GM19099 (cell line): Measurements from ENCODE around the gene CDK7.

Source experiments
- POLR2A ChIP-seq: IDR thresholded peaks from 3 replicates; pipeline ENCODE4 v1.6.1; 2011; ENCODE audit warnings: low read depth; ENCODE audit not compliant: insufficient read length; ENCODE audit errors: extremely low read depth

CDK7 gene

DNA sequence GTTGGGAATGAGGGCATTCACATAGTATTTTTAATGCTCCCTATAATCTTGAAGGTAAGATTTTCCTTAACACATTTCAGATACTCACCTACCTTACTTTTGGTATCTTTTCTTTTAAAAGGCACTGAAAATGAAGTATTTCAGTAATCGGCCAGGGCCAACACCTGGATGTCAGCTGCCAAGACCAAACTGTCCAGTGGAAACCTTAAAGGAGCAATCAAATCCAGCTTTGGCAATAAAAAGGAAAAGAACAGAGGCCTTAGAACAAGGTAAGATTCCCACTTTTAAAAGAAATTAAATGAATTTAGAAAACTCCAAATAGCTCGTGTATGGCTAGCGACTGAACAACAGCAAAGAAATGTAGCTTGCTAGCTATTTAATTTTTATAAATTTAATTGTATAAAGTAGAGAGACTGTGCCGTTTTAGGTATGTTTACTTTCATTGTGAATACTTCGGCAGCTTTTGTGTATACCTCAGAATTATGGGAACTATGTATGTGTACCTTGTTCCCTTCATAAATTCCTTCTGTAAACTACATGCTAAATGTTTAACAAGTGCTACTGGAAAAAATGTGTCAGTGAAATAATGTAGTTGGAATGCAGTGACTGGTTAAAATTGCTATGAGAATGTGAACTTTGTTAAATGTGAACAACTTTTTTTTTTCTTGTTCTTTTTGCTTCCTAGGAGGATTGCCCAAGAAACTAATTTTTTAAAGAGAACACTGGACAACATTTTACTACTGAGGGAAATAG is 41.9 kb downstream of the CDK7 start:
- no peak for TF ChIP-seq POLR2A

DNA sequence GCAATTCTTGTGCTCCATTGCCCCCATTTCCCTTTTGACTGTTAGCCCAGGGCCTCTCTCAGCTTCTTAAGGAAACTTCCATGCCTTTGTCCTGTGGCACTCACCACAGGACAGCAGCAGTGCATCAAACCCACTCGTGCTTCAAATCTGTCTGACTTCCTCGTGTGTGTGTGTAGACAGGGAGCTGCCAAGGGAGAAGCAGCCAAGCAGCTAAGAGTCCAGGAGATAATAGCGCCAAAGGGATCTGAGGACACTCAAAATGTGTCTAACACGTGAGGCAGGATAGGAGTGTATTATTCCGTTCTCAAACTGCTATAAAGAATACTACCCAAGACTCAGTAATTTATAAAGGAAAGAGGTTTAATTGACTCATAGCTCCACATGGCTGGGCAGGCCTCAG is 44.8 kb downstream of the CDK7 start:
- TF ChIP-seq POLR2A: no peak

GRCh38 chr5:69281114-69281513 is 46.4 kb downstream of the CDK7 start:
- no peak for TF ChIP-seq POLR2A

DNA sequence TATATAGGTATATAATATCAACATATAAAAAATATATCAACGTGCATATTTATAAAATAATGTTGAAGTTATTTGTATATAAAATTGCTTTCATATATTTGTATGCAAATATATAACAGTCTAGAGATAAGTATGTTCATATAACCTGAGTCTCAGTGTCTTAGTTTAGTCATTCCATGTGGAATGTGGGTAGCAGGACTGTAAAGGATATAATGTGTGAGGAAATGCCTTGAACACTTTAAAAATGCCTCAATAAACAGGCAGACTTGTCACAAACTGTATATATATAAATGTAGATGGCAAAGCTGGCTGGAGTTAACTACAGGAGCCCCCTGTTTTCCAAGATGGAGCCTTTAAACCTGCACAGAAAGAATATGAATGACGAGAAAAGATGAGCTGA is 49.5 kb downstream of the CDK7 start:
- TF ChIP-seq POLR2A: no peak

GRCh38 chr5:69285448-69286116 is 50.9 kb downstream of the CDK7 start:
- no peak for TF ChIP-seq POLR2A

- TF ChIP-seq POLR2A: no peak
Measured at GRCh38 chr5:69288069-69288468, 53.4 kb downstream of the CDK7 start.

DNA sequence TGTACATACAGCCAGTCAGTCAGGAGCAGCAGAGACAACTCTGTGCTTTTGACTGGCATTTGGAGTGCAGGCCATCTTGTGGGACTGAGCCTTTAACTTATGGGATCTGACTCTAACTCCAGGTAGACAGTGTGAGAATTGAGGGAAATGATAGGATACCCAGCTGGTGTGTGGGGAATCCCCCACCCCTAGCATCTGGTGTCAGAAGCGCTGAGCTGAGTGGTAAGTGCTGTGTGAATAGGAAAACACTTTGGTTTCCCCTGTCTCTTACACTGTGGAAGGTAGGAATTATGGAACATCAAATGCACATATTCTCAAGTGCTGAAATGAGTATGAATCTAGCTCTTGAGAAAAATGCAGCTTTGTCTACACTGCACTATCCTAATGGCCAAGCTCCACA is 54.0 kb downstream of the CDK7 start:
- TF ChIP-seq POLR2A: no peak

GRCh38 chr5:69292306-69292705 is 57.6 kb downstream of the CDK7 start:
- no peak for TF ChIP-seq POLR2A

- TF ChIP-seq POLR2A: no peak
Measured at GRCh38 chr5:69293882-69294281, 59.2 kb downstream of the CDK7 start.

GRCh38 chr5:69295088-69295754 is 60.5 kb downstream of the CDK7 start:
- no peak for TF ChIP-seq POLR2A

- no peak for TF ChIP-seq POLR2A
Measured at GRCh38 chr5:69299625-69300024, 64.9 kb downstream of the CDK7 start.

GRCh38 chr5:69300537-69301203 is 66.0 kb downstream of the CDK7 start:
- no peak for TF ChIP-seq POLR2A

GRCh38 chr5:69305512-69305911 is 70.8 kb downstream of the CDK7 start:
- TF ChIP-seq POLR2A: no peak

- TF ChIP-seq POLR2A: no peak
Measured at GRCh38 chr5:69308046-69308553, 73.4 kb downstream of the CDK7 start.

- no peak for TF ChIP-seq POLR2A
Measured at GRCh38 chr5:69309380-69309779, 74.7 kb downstream of the CDK7 start.
